GM21367 (cell line): ENCODE results near the gene CCDC12.
"Not testable (repeated sequence)": the region's sequence is repeated elsewhere in the genome, so short reads cannot be mapped to it uniquely, and the experiment has no call there.

ENCODE experiments used
- ATAC-seq: cut with Tn5 transposase; IDR thresholded peaks from one replicate; pipeline ENCODE4 v1.9.1; 2021; ENCODE audit not compliant: unreplicated experiment

Gene CCDC12

DNA sequence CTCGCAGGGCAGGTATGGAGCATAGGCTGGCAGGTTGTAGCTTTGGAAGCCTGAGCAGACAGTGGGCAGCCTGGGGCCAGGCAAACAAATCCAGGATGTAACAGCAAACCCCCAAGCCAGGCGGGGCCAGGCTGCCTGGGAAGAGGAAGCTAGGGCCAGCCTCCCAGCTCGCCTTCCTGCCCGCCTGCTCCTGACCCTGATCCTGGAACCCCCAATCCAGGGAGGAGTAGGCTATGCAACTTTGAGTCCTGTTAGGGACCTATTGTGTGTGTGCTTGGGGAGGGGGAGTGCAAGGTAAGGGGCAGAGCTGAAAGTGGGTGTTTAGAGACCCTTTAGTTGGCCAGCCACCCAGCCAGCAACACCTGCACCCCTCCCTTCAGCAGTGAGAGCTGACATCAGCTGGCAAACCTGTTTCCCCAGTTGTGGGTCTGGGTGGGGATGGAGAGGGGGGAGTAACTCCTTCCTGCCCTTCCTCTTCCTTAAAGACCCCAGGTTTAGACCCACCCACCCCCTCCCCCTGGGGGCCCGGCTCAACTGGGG, 5.5 kb upstream of the CCDC12 start:
- no peak for ATAC-seq

DNA sequence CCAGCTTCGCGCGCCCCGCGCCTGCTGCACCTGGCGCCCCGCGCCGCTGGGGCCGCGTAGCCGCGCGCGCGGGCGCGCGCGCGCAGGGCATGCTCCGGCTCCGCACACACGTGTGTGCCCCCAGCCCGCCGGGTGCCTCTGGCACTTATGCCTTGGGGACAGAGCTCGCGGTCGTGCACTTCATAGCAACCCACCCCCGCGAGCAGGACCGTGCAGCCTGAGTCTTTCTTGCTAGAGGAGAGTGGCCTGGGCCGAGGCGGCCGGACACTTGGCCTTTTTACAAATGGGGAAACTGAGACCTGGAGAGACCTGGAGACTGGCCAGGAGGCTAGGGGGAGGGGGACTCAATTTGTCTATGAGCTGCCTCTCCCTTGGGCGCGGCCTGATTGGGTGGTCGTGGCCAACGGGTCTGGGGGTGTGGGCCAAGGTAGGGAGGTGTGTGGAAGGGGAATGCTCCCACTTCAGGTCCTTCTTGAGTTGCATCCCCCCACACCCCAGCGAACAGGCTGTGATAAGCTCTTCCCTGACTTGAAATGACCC, 3.5 kb upstream of the CCDC12 start:
- ATAC-seq: no peak

DNA sequence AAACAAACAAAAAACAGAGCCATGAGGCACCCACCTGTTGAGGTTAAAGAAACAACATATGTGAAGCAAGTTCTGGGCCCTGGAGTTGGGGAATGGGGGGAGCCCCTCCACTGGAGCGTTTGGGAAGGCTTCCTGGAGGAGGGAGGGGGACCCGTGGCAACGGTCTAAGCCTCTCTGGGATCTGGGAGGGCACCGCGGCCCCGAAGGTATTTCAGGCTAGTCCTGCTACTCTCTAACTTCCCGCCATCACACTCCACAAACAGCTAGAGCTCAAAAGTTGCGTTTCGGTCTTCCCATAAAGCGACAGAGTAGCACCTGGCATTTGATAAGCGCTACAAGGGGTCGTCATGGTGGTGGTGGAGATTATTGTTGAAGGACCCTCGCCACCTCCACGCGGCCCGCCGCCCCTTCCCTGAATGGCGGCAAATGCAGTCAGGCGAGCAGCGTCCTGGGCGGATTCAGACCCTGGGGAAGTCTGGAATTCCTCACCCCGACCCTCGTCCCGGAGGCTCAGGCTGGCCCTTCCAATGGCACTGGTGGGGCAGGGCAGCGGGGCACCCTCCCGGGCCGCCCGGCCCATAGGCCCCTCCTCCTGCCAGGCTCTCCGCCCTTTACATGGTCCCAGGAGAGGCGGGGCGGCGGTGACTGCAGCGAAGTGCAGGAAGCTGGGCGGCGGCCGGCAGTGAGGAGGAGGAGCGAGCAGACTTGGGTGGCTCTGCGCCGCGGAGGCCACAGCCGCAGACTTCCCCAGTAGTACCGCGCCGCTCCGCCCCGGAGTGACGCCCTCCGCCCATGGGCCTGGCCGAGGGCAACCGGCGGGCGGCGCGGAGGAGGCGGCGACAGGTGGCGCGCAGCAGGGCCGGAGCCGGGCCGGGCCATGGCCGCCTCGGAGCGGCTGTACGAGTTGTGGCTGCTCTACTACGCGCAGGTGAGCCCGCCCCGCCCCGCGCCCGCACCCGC, 2.7 kb upstream of the CCDC12 start, which contains the start of gene NBEAL2:
NBEAL2 (plus strand) TSS at position 682 of the 960 bp plus-strand sequence; CDS start at position 878, 196 bp downstream.
- ATAC-seq: peak; percentile 63

DNA sequence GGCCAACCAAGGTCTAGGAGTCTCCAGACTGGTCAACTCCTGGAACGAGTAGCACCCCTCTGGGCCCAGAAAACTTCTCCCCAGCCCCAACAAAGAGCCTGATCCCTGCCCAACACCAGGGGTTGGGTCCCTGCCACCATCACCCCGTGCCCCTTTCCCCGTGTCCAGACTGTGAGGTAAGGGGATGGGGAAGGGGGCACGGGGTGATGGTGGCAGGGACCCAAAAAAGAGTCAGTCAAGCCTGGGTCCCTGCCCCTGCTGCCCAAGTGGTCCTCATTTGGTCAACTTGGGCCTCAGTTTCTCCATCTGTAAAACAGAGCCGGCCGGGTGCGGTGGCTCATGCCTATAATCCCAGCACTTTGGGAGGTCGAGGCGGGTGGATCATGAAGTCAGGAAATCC, 1.8 kb upstream of the CCDC12 start:
- no peak for ATAC-seq

DNA sequence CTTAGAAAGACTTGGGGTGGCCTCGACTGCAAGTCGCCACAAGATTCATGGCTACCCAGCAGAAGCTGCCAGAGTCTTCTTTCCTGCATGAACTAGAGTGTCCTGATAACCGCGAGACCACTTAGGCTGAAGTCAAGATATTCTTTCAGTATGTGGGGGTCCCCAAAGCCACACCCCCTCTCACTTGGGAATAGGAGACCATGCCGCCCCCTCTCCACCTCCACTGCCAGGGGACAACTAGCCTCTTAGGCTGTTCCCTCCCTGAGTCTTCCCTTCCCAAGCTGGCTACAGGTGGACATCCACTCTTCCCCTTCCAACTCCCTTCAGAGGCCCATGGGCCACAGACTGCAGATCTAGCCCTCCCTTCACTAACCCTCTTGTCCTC, 1.3 kb upstream of the CCDC12 start:
- no peak for ATAC-seq

DNA sequence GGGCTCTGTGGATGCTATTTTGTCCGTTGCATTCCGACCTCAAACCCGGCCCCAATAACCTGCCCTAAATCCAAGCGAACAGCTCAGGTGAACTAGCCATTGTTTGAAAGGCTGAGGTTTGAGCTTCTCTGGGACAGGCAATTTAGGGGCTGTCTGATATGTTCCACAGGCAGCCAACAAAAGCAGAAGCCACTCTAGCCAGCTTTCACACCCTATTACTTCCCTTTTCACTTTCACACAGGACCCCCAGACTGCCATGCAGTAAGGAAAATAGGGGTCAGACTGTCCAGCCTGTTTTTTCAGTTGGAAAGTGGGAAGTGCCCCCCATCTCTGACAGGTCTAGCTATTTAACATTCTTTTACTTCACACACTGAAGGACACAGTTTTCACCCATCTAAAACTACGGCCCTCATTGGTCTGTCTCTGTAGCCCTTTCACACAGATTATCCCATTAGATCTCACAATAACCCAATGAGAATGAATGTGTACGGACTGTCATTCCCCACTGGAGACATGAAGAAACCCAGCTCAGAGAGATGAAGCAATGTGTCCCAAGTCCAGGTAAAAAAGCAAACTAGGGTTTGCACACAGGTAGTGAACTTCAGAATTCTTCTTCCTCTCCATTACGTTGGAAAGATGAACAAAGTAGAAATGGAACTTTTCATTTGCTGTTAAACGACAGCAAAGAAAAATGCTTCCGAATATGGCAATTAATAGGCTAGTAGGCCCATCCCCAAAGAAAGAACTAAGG, 1.9 kb downstream of the CCDC12 start:
- ATAC-seq: no peak

DNA sequence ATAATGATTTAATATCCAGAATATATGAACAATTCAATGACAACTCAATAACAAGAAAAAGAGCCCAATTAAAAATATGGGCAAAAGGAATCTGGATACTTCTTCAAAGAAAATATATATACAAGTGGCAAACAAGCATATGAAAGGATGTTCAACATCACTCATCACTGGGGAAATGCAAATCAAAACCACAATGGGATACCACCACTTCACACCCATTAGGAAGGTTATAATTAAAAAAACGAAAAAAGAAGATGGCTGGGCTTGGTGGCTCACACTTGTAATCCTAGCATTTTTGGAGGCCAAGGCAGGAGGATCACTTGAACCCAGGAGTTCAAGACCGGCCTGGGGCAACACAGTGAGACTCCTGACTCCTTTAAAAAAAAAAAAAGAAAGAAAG, 4.1 kb downstream of the CCDC12 start:
- ATAC-seq: no peak

DNA sequence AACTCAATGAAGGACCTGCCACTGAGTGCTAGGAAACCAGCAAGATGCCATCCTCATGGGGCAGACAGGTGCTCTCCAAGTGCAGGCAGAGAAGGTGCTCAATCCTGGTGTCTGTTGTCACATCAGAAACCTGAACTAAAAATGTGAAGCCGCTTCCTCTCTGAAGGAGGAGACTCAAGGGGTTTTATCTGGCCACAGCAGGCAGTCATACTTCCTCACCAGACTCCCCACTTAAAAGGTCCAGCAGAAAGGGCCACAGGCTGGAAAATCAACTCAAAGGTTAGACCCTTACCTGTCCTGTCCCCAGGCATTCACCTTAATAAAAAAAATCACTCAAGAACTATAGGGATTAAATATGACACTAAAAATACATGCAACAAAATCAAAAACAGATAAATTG, 4.8 kb downstream of the CCDC12 start:
- no peak for ATAC-seq

DNA sequence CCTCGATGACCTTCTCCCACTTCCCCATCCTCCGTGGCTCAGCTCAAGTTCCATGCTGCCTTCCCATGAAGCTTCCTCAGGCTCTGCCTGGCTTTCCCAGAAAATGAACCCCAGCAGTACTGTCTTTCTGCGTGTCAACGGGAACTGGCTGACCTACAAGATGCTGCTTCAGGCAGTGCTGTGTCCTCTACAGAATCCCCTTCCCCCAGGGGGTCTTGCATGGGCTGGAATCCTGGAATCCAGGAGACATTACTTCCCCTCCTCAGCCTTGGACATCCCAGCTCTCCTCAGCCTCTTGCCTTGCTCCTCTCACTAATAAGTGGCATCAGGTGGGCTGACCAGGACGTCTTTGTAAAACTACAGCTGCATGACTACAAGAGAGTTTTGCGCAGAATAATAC, 5.4 kb downstream of the CCDC12 start:
- no peak for ATAC-seq

DNA sequence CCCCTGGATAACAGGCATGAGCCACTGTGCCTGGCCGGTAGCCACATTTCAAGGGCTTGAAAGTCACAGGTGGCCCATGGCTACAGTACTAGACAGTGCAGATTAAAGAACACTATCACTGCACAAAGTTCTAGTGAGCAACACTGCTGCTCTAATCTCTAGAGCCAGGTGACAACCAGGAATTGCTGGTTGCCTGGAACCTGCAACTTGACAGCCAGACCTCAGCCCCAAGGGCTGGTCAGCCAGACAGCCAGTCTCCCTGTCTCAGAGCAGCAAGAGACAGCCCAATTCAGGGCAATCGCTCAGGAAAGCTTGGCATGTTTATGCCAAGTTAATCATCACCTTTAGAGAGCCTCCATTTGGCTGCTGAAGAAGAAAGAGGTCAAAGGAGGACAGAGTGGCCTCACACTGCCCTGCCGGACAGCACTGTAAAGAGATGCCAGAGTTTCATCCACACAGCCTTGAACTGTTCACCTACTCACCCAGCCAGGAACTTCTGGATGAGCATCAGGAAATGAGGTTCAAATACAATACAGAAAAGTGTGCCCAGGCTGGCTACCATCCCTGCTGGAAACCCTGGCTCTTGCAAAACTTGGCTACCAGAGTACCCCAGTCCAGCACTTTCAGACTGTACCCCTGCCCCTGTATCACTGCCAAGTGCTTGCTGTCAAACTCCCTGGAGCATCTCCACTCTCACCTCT, 6.0 kb downstream of the CCDC12 start:
- no peak for ATAC-seq

DNA sequence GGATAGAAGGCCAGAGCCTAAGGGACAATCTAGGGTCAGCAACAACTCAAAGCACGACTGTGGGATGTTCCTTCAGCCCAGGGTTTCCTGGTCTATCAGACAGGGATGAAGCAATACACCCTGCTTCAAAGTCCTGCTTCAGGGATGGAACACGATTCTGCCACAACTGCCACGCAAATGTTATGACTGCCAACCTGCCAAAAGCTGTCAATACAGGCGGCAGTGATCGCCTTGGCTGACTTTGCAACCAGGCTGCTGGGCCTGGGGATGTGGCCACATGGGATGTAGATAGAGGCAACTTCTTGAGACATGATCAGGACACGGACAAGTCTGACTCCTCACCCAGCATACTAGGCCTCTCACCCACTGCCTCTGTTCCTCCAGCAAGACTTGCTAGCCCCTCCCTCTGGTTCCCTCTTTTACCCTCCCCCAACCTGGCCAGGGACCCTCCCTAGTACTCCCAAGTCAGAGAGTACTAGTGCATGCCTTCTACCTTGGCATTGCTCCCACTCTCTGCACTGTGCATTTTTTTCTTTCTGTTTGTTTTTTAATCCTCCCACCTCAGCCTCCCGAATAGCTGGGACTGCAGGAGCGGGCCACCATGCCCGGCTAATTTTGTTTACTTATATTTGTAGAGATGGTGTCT, 7.6 kb downstream of the CCDC12 start:
- ATAC-seq: no peak

DNA sequence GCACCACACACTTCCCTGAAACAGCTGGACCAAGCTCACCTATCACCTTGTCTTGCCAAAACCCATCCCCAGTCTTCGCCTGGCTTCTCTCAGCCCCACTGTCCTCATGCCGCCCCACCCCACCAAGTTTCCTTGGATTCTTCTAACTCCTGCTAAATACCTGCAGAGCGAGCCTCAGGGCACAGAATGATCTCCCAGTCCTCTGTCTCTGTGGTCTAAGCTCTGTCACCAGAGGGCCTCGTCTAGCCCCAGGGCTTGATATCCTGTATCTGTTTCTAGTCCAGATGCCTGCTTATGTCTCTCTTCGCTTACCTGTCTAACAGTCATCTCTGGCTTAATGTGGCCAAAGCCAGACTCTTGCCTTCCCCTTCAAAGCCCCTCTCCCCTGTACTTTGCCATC, 9.7 kb downstream of the CCDC12 start:
- ATAC-seq: no peak

DNA sequence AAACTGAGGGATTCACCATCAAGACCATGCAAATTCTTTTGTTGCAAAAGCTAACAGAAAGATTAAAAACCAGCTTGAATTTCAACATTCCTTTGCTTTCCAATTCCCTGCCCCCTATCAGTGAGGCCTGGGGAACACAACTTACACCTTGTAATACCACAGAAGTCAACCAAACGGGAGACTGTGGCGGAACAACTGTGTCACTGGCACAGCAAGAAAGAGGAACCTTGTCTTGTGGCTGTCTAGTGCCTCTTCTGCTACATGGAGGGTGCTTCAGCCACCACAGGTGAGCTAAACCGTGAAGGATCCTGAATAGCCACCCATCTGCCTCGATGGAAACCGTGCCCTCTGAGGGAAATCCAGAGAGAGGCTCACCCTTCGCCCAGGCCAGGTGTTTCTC, 11.4 kb downstream of the CCDC12 start:
- ATAC-seq: no peak

DNA sequence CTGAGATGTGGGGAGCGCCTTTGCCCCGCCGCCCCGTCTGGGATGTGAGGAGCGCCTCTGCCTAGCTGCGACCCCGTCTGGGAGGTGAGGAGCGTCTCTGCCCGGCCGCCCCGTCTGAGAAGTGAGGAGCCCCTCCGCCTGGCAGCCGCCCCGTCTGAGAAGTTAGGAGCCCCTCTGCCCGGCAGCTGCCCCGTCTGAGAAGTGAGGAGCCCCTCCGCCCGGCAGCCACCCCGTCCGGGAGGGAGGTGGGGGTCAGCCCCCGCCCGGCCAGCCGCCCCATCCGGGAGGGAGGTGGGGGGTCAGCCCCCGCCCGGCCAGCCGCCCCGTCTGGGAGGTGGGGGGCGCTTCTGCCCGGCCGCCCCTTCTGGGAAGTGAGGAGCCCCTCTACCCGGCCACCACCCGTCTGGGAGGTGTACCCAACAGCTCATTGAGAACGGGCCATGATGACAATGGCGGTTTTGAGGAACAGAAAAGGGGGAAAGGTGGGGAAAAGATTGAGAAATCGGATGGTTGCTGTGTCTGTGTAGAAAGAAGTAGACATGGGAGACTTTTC, 12.4 kb downstream of the CCDC12 start:
- ATAC-seq: not testable (repeated sequence)

DNA sequence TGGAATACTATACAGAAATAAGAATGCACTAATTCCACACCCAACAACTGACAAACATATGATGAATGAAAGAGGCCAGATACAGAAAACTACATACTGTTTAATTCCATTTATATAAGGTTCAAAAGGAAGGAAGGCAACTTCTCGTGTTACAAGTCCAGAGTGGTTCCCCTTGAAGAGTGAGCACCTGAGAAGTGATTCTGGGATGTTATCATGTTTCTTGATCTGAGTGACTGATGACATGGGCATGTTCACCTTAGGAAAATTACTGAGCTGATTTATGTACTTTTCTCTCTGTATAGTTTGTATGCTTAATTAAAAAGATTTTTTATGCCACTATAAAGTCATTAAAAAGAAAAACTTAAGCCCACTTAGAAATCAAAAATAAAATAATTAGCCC, 13.6 kb downstream of the CCDC12 start:
- ATAC-seq: no peak

DNA sequence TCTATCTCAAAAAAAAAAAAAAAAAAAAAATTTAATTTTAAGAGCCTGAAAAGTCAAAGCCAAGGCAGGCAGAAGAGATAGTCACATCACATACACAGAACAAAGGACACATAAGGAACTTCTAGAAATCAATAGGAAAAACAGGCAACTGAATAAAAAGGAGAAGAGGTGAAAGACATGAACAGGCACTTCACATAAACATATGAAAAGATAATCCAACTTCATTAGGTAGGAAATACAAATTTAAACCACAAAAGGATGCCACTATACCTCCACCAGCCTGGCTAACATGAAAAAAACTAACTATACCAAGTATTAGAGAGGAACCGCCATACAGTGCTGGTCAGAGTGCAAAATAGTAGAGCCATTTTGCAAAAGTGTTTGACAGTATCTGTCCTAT, 14.1 kb downstream of the CCDC12 start:
- ATAC-seq: no peak

DNA sequence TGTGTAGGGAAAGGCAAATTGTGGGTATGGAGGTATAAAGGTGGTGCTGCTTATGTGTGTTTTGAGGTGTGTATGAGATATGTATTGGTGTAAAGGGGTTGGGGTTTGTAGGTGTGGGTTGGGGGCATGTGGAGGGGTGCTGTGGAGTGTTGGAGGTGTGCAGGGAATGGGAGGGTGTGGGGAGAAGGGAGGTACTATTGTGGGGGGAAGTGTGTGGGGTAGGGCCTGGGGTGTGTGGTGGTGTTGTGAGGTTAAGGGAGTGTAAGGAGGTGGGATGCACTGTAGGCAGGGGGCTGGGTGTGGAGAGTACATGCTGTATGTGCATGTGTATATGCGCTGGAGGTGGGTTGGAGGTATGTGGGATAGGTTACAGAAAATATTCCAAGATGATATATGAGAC, 15.7 kb downstream of the CCDC12 start:
- no peak for ATAC-seq

DNA sequence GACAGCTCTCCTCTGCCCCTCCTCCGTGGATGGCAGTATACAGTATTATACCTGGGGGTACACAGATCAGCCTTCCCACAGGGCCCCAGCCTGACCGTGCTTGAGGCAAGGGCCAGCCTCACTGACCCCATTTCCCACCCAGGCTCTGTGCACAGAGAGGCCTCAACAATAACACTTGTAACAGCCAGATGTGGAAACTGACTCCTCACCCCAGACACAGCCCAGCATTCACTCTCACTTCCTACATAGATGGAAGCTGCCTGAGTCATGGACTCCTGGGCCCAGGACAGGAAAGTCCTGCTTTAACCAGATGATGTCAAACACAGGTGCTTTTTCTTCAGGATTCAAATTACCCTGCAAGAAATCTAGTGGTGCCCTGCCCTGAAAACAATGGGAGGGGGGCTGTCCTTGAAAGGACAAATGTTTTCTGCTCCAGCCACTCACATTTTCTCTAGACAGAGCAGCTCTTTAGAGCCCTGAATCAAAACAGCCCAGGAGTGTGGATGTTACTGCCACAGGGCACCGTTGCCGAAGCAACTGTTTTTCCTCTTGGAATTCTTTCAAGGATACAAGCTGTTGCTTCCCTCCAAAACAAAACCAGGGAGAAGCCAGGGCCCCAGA, 16.4 kb downstream of the CCDC12 start:
- no peak for ATAC-seq

DNA sequence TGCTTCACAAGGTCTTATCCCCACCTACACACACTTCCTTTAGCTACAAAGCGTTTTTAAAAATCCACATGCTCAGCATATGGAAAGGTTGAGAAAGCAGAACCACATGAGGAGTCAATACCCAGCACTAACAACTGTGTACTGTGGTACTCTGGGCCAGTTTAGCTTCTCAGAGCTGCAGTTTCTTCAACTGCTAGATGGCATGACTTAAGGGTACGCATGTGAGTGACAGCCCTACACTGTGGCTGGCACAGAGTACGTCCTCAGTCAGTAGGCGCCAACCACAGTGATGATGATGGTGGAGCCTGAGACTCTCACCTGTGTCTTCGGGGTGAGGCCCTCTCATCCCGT, 17.4 kb downstream of the CCDC12 start:
- no peak for ATAC-seq
